GM19324 (cell line): ENCODE measurements around the gene CTNND2.
"Not testable (repeated sequence)": the region's sequence is repeated elsewhere in the genome, so short reads cannot be mapped to it uniquely, and the experiment has no call there.

Experiments used
- ATAC-seq: cut with Tn5 transposase; IDR thresholded peaks from one replicate; pipeline ENCODE4 v1.9.1; 2021; ENCODE audit warnings: mild to moderate bottlenecking, moderate library complexity; ENCODE audit not compliant: unreplicated experiment, low FRiP score

CTNND2 gene

GRCh38 chr5:11878814-11879213 is 25.4 kb downstream of the CTNND2 start:
- ATAC-seq, result no peak

- no peak for ATAC-seq
Observed at GRCh38 chr5:11873587-11873986, 30.7 kb downstream of the CTNND2 start.

GRCh38 chr5:11869203-11869602 is 35.0 kb downstream of the CTNND2 start:
- ATAC-seq, result no peak

GRCh38 chr5:11863911-11864310 is 40.3 kb downstream of the CTNND2 start:
- ATAC-seq, result no peak

- ATAC-seq, result no peak
Observed at GRCh38 chr5:11857391-11857790, 46.9 kb downstream of the CTNND2 start.

- ATAC-seq, result no peak
Observed at GRCh38 chr5:11854936-11855335, 49.3 kb downstream of the CTNND2 start.

GRCh38 chr5:11853796-11854195 is 50.5 kb downstream of the CTNND2 start:
- no peak for ATAC-seq

GRCh38 chr5:11853140-11853539 is 51.1 kb downstream of the CTNND2 start:
- ATAC-seq, result no peak

GRCh38 chr5:11852717-11853087 is 51.5 kb downstream of the CTNND2 start:
- ATAC-seq, result no peak

- no peak for ATAC-seq
Observed at GRCh38 chr5:11851965-11852716, 52.1 kb downstream of the CTNND2 start.

- no peak for ATAC-seq
Observed at GRCh38 chr5:11851416-11851815, 52.8 kb downstream of the CTNND2 start.

GRCh38 chr5:11828566-11828965 is 75.7 kb downstream of the CTNND2 start:
- ATAC-seq, result not testable (repeated sequence)

GRCh38 chr5:11822598-11822997 is 81.6 kb downstream of the CTNND2 start:
- ATAC-seq, result no peak

GRCh38 chr5:11815916-11816315 is 88.3 kb downstream of the CTNND2 start:
- ATAC-seq, result no peak

GRCh38 chr5:11815481-11815880 is 88.8 kb downstream of the CTNND2 start:
- no peak for ATAC-seq

GRCh38 chr5:11814373-11814772 is 89.9 kb downstream of the CTNND2 start:
- no peak for ATAC-seq

- ATAC-seq, result no peak
Observed at GRCh38 chr5:11809407-11809806, 94.8 kb downstream of the CTNND2 start.

- no peak for ATAC-seq
Observed at GRCh38 chr5:11803436-11803835, 100.8 kb downstream of the CTNND2 start.

GRCh38 chr5:11801061-11801460 is 103.2 kb downstream of the CTNND2 start:
- ATAC-seq, result no peak

- no peak for ATAC-seq
Observed at GRCh38 chr5:11797132-11797531, 107.1 kb downstream of the CTNND2 start.

- ATAC-seq, result no peak
Observed at GRCh38 chr5:11793396-11793795, 110.8 kb downstream of the CTNND2 start.

GRCh38 chr5:11792621-11793020 is 111.6 kb downstream of the CTNND2 start:
- no peak for ATAC-seq

- ATAC-seq, result no peak
Observed at GRCh38 chr5:11791792-11792191, 112.5 kb downstream of the CTNND2 start.
